C1 segment of cervical spinal cord (tissue), 14 donors: Measurements from ENCODE around the gene BAHCC1.
"Not testable (repeated sequence)": the region's sequence is repeated elsewhere in the genome, so short reads cannot be mapped to it uniquely, and the experiment has no call there.

Experiments used
- DNase-seq, 14 donors: peaks; one replicate each; lab custom pipeline; 2025; lab: John Stamatoyannopoulos, UW

The BAHCC1 gene

DNA sequence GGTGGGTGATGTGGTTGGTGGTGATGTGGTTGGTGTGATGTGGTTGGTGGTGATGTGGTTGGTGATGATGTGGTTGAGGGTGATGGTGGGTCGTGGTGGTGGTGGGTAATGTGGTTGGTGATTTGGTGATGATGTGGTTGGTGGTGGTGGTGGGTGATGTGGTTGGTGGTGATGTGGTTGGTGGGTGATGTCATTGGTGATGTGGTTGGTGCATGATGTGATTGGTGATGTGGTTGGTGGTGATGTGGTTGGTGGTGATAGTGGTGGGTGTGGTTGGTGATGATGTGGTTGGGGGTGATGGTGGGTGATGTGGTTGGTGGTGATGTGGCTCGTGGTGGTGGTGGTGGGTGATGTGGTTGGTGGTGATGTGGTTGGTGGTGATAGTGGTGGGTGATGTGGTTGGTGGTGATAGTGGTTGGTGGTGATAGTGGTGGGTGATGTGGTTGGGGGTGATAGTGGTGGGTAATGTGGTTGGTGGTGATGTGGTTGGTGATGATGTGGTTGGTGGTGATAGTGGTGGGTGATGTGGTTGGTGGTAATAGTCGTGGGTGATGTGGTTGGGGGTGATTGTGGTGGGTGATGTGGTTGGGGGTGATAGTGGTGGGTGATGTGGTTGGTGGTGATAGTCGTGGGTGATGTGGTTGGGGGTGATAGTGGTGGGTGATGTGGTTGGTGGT is 30.6 kb downstream of the BAHCC1 start:
- DNase-seq = not testable (repeated sequence)

DNA sequence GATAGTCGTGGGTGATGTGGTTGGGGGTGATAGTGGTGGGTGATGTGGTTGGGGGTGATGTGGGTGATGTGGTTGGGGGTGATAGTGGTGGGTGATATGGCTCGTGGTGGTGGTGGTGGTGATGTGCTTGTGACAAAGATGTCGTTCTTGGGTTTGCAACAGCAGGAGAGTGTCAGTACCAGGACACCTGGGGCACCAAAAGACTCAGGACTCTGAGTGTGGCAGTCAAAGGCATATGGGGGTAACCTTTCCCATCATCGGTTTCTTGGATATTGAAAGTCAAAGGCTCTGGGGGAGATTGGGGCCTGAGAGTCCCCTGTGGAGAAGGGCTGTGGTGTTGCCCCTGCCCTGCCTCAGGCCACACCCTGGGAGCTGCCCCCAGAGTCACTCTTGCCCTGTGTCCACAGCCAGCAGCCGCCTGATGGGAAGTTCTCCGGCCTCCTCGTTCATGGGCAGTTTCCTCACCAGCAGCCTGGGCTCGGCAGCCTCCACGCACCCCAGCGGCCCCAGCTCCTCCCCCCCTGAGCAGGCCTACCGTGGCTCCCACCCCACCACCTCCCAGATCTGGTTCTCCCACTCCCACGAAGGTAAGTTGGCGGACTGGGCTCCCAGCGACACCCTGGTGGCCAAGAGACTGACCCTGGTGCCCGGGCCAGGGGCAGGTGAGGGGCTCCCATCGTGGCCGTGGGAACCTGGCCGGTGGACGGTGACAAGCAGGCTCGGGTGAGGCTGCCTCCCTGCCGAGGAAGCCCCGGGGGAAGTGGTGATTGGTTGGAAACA is 31.3 kb downstream of the BAHCC1 start:
- DNase-seq = no peak

DNA sequence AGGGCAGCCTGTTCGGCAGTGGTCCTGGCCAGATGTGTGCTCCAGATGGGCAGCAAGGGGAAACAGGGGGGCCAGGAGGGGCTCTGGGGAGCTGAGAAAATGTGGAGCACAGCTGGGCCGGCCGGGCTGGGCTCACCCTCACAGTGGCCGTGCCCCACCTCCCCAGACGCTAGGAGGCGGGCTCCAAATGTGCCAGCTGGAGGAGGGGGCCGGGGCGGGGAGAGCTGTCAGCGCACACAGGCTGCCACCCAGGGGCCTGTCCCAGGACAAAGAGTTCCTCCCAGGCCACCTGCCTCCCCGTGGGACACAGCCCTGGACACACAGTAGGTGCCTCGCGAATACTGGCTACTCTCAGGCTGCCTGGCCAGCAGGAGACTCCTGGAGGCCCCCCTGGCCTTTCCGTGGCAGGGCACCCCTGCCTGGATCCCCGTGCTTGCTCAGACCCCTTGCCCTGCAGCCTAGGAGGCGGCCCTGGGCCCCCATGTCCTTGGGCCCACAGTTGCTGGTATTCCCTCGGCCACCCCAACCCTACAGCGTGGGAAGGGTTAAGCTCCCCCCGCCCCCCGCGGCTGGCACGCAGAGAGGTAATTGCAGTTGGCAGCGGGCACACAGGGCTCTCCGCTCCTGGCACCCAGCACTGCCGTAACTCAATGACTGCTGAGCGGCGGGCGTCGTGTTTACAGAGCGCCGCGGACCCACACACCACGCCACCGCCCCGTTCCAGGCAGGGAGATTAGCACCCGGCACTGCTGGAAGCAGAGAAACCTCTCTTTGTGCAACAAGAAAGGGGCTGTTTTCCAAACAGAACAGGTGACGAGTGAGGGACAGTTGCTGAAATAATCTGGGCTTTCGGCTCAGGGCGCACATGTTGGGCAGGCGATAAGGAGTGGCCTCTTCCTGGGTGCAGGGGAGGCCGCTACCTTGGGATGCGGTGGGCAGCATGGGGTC is 32.2 kb downstream of the BAHCC1 start:
- peak in 12 of 14 donors; percentile 25 to 83 (median 56) for DNase-seq

DNA sequence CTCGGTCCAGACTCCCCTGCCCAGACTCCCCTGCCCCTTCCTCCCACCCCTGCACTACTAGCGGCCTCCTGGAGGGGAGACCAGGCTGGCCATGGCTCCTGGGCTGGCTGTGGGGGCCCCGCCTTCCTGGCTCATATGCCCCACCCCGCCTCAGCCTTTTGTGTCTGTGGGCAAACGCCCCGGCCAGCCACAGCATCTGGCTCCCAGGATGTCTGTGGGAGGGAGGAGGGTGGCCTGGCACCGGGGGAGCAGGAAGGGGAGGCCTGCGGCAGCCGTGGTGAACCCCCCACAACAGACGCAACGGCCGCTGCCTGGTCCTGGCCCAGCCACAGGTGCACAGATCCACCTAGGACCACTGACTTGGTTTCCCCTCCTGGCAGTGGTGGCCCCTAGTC is 32.9 kb downstream of the BAHCC1 start:
- peak in 7 of 14 donors; percentile 51 to 83 (median 54) for DNase-seq

DNA sequence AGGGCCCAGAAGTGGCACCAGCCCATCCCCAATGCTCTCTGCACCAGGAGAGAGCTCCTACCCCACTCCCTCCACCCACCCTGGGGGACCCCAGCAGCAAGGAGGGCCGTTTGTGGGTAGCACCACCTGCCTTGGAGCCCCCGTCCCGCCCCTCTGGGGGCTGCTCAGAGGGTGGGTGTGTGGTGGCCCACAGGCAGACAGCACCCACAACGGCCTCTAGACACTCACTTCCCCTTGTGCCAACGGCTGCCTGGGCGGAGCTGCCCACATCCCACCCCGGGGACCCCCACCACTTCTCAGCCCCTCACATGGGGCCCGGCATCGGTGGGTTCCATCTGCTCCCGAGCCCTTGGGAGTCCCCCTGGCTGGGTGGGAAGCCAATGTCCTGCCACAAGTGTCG is 33.3 kb downstream of the BAHCC1 start:
- peak in 1 of 14 donors; percentile 46 for DNase-seq

DNA sequence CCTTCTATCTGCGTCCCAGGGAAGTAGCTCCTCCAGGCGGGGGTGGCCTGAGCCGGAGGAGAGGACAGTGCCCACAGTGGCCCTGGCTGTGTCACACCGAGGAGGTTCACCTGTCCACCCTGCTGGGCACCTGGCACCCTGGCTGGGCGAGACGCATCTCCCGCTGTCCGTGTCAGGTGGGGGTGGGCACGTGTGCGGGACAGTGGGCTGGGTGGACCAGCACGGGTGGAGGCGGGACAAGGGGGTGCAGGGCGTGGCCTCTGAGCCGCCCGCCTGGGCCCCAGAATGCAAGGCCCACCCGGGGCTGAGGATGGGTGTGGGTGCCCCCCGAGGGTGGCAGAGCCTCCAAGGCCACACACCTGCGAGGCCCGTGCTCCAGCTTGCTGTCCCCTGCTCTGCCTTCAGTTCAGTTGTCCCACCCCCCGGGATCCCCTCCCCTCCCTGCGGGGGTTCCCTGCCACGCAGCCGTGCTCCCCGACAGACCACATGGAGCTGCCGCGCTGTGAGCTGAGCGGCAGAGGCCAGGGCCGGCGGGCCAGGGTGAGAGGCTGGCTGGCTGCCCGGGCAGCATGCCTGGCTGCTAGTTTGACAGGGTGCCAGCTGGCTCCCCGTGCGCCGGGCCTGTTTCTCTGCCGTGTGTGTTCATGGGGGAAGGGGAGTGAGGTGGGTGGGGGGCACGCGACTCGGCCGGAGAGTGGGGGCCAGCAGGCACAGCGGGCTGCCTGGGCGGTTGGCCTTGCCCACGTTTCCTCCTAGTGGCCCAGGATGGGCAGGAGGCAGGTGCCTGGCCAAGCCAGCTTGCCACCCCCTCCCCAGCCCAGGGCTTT is 33.9 kb downstream of the BAHCC1 start:
- DNase-seq = peak in 13 of 14 donors; percentile 45 to 93 (median 80)

DNA sequence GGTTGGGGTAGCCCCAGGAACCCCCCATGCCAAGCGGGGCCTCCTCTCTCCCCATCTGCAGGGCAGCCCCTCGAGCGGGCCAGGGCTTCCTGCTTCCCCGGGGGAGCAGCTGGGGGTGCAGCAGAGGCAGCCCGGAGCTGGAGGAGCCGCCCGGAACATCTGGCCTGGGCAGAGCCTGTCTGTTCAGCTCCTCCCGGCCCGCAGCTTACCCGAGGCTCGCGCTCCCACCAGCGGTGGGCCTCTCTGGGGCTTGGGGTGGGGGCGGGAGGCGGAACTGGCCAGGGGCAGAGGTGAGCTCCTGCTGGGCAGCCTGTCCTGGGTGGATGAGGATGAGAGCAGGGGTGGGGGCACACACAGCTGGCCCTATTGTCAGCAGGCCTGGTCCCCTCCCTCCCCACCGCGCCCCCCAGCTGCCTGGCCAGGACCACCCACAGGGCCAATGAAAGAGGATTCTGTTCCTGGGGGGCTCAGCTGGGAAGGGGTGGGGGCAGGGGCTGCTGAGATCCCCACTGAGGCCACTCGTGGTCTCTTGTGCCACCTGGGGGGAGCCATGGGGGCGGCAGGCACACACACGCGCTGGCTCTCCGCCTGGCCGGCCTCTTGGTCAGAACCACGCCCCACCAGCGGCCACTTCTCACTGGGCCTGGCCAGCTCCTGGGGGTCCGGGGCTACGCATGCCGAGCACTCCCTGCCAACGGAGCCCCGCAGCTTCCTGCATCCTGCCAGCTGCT is 34.7 kb downstream of the BAHCC1 start:
- peak in 8 of 14 donors; percentile 23 to 59 (median 50) for DNase-seq

DNA sequence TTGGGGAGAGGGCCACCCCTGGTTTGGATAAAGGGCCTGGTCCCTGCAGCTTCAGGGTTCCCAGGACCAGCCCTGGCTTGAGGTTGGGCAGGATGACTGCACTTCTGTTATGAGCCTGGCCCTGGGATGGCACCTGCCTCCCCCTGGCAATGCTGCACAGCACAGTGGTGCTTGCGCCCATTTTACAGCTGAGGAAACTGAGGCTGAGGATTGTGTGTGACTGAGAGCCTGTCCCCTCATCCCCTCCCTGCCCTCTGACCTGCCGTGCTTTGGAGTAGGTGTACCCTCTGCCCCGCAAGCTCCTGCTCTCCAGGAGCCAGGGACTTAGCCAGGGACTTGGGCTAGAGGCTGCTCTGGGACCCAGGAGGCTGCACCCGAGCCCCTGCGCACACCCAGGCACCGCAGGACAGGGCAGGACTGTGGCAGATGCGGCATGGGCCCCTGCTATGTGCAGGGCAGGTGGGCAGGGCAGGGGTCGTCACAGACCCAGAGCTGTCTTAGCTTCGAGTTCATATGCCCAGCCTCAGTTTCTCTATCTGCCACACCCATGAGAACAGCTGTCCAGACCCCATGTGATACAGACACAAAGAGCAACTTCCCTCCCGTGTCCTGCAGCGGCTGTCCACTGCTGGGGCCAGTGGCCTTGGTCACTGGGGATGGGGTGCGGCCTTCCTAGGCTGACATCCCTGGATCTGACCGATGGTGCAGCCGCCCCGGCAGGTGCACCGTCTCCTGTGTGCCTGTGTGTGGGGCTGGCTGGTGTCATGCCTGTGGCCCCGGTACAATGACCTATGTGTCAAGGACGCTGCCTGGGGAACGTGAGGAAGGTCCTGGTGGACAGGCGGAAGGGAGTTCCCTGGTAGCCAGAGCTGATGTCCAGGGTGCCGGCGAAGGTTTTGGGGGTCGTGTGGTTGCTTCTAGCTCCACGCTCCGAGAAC is 36.6 kb downstream of the BAHCC1 start:
- DNase-seq = no peak

DNA sequence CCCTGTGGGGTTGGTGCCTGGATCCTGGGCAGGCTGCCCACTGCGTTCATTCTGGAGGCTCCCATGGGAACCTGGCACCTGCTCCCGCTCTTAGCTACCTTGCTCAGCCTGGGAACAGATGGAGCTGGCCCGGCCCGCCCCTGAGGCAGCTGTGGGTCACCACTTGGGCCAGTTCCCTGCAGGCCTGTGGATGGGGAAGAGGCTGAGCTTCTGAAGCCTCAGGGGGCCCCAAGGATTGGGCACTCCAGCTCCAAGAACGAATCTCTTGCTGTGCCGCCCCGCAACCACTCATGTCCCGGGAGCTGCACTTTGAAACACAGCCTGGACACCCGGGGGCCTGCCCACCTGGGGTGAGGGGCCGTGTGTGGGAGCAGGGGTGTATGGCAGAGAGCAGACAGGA is 37.7 kb downstream of the BAHCC1 start:
- DNase-seq = peak in 6 of 14 donors; percentile 19 to 61 (median 33)

DNA sequence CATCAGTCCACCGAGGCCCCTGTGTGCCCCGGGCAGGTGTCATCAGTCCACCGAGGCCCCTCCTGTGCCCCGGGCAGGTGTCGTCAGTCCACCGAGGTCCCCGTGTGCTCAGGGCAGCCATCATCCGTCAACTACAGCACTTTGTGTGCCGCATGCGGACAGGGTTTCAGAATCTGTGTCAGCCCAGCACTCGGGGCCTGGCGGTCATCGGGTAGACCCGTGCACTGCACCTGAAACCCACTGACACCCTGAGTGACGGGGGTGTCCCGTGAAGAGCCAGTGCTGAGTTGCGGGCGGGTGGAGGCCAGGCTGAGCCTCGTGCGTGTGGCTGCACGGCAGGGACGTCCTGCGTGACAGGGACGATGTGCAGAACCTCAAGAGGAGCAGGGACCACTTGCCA is 38.4 kb downstream of the BAHCC1 start:
- DNase-seq = no peak

DNA sequence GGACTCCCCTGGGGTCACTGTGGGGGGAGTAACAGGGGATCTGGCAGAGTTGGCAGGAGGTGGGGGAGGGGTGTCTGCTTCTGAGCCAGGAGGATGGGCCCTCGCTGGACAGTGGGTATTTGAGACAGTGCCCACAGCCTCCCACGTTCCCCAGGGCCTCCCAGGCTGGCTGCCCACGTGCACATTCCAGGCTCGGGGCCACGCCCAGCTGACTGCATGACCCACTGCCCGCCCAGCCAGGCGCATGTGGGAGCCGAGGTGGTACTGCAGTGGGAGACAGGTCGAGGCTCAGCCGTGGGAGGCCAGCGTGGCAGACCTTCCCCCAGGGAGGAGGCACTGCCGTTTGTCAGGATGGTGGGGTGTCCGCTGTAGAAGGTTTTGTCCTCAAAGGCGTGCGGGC is 38.8 kb downstream of the BAHCC1 start:
- DNase-seq = no peak

DNA sequence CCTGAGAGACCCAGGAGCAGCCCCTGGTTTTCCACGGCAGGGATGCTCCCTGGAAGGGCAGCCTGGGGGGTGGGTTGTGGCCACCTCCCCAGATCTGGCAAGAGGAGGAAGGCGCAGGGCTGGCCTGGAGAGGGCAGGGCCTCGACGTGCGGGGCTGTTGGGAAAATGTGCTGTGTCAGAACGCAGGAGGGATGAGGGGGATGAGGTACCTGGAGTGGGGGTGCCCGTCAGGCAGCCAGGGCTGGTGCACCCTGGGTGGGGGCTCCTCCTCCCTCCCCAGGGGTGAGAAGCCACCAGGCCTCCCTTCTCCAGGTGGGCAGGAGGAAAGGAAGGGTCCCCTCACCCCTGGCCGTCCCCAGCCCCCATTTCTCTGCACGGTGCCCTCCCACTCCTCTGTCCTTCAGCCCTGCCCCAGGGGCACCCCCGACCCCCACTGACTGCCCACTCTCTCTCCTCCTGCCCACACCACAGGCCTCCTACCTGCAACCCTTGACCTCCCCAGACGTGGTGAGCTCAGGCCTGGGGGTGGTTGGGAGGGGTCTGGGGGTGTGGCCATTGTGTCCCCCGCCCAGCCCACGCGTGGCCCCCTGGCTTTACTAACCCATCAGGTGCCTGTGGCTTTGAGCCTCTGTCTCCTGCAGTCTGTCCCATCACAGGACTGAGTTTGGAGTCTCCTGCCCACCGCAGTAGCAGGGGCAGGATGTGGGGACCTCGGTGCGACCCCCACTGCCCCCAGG is 39.6 kb downstream of the BAHCC1 start:
- no peak for DNase-seq

DNA sequence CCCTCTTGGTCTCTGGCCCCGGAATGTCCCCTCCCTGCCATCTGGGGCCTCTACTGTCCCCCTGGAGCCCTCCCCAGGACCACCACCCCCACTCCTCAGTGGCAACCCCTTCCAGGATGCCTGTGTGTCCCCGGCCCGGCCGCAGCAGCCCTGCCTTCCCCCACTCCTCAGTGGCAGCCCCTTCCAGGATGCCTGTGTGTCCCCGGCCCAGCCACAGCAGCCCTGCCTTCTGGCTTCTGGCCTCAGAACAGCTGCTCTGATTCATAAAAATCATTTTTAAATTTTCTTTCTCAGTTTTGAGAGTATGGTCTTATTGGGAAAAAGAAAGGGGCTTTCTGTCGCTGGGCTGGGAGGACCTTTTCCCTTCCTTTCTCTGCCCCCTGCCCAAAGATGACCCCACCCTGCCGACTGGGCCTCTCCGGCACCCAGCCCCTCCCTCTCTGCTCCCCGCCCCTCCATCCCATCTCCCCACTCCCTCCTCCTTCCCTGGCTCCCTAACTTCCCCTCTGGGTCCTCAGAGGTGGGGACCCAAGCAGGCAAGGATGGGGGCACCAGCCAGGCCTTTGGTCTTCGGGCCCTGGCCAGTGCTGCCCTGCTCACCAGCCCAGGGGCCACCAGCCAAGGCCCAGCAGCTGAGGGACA is 40.5 kb downstream of the BAHCC1 start:
- no peak for DNase-seq

DNA sequence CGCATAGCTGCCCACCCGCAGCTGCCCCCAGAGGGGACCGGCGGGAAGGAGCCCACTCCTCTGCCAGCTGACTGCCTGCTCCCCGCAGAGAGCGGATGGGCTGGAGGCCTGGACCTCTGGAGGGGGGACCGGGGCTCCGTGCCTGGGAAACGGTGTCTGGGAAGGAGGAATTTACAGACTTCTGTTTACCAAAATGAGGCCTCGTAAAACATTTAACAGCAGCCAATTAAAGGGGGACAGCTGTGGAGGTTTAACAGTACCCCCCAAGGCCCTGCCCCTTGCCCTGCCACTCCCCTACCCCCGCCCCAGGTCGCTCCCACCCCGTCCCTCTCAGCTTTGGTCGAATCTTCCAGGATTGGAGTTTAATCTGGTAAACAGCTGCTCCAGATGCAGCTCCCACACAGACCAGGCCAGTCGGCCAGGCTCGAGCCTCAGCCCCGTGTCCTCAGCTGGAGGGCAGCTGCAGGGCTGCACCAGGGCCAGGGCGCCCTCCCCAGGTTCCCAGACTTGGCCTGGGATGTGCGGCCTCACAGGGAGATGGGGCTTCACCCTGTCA is 41.1 kb downstream of the BAHCC1 start:
- DNase-seq = no peak

DNA sequence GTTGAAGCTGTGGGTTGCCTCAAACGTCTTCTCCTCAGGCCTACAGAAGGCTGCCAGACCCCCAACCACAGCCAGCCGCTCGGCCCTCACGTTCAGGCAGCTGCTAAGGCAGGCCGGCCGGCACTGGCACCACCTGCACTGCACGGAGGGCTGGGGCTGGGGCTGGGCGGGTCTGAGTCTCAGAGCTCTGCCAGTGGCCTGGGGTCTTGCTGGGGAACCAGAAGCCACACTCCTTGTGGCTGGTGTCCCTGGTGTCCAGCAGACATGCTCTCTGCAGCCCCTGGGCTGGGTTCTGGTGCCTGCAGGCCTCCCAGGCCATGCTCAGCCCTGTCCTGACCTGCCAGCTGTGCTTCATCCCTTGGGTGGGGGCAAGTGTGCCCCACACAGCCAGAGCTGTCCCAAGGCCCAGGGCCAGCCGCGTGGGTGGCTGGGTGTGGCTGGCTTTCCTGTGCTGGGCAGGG is 42.0 kb downstream of the BAHCC1 start:
- DNase-seq = no peak

DNA sequence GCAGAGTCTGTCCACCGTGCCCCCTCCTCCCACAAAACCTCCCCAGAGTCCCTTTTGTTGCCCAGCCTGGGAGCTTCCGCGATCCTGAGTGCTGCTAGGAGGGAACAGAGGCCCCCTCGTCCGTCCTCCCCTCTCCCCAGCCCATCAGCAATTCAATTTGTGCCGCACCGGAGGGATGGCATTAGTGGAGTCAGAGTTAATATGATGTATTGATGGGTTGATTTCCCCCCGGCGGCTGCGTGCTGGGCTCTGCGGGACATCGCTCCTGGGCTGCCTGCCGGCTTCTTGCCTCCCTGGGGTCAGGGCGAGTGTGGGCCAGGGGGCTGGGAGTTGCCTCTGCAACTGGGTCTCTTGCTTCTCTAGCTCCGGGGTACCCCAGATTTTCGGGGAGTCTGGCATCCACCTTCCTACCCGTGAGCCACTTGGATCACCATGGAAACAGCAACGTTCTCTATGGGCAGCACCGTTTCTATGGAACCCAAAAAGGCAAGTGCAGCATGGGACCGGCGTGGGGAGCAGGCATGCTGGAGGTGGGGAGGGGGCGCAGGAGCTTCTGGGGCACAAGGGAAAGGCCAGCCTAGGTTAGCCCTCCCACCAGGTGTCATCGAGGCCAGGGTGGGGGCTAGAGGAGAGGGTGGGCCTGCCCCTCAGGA is 42.9 kb downstream of the BAHCC1 start:
- DNase-seq = peak in 2 of 14 donors; percentile 8 to 32

DNA sequence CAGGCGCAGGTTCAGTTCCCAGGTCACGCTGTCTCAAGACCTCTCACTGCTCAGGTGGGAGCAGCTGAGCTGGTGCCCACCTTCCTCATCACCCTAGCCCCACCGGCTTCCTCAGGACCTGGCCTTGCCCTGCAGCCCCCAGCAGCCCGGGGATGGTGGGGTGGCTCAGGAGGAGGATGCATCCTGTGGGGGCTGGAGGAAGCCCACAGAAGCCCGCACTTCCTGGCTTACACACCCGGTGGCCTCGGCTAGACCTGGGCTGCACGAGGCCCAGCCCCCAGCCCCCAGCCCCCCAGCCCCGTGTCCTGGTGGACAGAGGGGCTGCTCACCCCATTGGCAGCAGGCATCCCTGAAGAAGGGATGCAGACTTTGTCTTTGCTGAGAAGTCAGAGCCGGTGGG is 43.4 kb downstream of the BAHCC1 start:
- DNase-seq = no peak
